HG02943 (cell line): ENCODE data around the gene ANO7.
"Not testable (repeated sequence)": the region's sequence is repeated elsewhere in the genome, so short reads cannot be mapped to it uniquely, and the experiment has no call there.

Experiments used
- ATAC-seq: cut with Tn5 transposase; IDR thresholded peaks from one replicate; pipeline ENCODE4 v1.9.1; 2021; ENCODE audit warnings: mild to moderate bottlenecking, low read depth, moderate library complexity; ENCODE audit not compliant: unreplicated experiment

ANO7 gene

GRCh38 chr2:241189093-241189855 is 797 bp downstream of the ANO7 start:
- ATAC-seq = no peak

- ATAC-seq = no peak
These were observed 1.4 kb downstream of the ANO7 start for GRCh38 chr2:241189856-241190201.

DNA sequence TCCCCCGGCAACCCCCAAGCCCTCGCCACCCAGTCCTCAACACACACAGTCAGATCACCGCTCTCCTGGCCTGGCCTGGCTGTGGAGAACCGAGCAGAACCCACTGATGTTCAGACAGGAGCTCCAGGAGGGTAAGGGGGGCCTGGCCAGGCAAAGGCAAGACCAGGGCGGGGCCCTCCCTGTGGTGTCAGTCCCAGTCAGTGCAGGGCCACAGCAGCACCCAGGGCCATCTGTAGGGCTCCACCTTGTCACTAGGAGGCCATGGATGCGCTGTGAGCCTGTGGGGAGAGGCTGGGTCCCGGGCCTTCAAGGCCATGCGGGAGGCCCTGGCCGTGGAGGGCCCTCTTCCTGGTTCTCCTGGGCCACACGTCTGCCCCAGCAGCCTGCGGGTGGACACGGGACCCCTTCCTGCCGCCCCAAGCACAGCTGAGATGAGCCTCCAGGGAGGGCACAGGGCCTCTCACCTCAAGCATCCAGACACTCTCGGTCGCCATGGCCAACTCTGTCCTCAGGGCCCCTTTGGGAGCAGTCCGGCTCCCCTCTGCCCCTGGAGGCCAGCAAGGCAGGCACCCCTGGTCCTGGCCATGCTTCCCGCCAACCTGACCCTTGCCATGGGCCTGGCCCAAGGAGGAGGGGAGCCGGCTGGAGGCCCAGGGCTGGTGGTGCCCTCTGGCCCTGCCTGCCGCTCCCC is 2.0 kb downstream of the ANO7 start:
- no peak for ATAC-seq

DNA sequence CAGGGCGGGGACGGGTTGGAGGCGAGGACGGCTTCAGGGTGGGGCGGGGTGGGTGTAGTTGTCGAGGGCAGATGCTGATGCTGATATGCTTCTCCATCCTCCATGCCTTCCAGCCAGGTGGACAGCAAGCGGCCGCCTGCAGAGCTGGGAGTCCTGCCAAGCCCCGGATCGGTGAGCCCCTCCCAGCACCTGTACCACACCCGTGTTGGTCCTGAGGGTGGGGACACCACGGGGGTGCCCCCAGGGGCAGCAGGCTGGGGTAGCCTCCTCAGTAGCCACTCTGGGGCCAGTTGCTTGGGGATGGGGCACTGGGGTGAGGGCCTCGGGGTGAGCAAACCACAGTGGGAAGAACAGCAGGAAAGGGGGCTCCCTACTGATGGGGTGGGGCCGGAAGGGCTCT is 2.6 kb downstream of the ANO7 start:
- ATAC-seq = no peak

DNA sequence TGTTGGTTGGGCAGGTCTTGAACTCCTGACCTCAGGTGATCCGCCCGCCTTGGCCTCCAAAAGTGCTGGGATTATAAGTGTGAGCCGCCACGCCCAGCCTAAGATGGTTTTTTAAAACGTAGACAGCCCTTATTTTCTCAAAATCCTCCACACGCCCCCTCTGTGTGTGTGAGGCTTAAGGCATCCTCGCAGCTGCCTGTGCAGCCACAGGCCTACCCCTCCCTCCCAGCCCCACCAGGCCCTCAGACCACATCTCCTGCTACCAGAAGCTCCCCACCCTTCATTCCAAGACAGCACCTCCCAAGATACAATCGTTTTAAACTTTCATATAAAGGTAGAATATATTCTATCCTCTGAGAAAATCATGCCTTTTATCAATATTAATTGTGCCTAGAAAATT is 4.8 kb downstream of the ANO7 start:
- no peak for ATAC-seq

GRCh38 chr2:241194811-241195210 is 6.3 kb downstream of the ANO7 start:
- no peak for ATAC-seq

- ATAC-seq = no peak
These were observed 7.1 kb downstream of the ANO7 start for GRCh38 chr2:241195506-241196130.

- not testable (repeated sequence) for ATAC-seq
These were observed 8.8 kb downstream of the ANO7 start for GRCh38 chr2:241197246-241197645.

DNA sequence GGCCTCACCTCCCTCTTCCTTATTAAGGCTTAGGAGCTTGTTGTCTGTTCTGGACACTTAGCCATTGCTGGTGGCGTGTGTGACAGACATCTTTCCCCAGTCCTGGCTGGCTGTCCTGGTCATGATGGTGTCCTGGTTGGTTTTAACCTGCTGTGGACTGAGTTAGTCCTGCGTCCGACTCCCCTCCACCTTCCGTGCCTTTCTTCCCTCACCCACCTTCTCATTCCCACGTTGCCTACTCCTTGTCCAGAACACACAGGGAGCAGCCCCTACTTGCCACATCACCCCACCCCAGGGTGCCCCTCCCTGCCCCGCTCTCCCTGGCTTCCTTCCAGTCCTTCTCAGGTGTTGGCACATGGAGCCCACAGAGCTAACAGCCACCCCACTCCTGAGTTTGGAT is 9.5 kb downstream of the ANO7 start:
- no peak for ATAC-seq

- ATAC-seq = no peak
These were observed 10.2 kb downstream of the ANO7 start for GRCh38 chr2:241198381-241199279.

GRCh38 chr2:241199286-241199685 is 10.8 kb downstream of the ANO7 start:
- no peak for ATAC-seq

GRCh38 chr2:241199897-241200821 is 11.7 kb downstream of the ANO7 start:
- ATAC-seq = no peak

- ATAC-seq = no peak
These were observed 12.4 kb downstream of the ANO7 start for GRCh38 chr2:241200822-241201395.

GRCh38 chr2:241201445-241202267 is 13.2 kb downstream of the ANO7 start:
- ATAC-seq = no peak

DNA sequence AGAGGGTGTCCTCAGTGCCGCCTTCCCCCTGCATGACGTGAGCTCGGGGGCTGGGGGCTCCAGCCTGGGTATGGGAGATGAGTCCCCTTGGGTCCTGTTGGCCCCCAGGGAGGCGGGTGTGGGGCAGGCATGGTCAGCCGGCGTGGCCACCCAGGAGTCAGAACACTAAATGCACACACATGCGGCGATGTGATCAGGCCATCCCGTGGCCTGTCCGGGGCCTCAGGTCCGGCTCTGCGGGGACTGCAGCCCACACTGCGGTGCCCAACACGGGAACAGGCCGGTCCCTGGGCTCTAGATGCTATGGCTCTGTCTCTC is 13.8 kb downstream of the ANO7 start:
- no peak for ATAC-seq

DNA sequence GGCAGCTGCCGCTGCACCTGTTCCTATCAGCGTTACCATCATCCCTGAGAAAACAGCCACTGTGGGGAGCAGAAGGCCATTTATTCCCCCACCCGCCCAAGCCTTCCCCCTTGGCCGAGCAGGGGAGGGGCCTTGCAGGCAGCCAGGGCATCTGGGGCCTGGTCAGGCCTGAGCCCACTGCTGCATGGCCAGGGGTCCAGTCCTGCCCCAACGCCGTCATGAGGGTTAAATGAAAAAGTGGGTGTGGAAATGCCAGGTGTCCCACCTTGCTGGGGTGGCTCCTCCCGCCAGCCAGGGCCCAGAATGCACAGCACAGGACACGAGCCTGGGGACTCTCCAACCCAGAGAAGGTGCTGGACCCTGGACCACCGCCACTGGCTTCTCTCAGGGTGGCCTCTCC is 14.2 kb downstream of the ANO7 start:
- no peak for ATAC-seq

DNA sequence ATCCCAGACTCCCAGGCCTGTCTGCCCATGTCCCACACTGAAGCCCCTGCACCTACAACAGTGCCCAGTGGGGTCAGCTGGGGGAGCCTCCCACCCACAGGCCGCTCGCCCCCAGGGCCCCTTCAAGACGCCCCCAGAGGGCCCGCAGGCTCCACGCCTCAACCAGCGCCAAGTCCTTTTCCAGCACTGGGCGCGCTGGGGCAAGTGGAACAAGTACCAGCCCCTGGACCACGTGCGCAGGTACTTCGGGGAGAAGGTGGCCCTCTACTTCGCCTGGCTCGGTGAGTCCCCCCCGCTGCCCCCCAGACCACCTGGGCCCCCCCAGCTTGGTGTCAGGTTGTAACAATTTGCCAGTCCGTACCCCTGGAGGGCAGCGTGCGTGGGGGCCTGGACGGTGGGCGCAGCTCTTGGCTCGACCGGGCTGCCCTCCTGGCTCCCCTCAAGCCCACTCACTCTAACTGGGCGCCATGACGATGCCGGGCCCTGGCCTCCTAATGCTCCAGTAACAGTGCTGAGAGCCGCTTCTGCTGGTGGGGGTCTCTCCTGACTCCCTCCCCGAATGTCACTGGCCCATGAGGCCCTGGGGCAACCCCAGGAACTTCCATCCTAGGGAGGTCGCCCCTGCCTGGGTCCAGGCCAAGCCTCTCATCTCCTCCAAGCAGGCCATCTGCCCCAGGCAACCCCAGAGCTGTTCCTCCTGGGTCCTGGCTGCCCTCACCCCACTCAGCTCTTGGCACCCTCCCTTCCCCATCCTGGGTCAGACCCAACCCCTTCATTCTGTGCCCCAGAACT is 14.9 kb downstream of the ANO7 start:
- no peak for ATAC-seq

DNA sequence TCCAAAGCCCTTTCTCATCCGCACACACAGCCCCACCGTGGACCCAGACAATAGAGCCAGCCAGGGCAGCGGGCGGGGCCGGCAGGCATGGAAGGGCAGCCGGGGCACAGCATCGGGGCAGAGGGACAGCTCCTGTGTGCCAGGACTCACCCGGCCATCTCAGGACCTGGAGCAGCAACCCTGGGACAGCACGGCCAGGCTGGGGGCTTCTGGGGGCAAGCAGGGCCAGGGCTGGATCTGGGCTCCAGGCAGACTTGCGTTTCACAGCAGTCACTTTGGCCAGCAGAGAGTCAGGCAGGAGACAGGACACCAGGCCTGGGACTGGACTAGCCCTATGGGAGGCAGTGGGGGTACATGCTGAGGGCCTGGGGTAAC is 15.5 kb downstream of the ANO7 start:
- ATAC-seq = no peak
